Endodermal cell (in vitro differentiated cells): ENCODE results near the gene TCF12. TPM values are rescaled to one million over a fixed set of nuclear protein-coding genes. Genes with fewer than 3 reads are reported as not detected.

ENCODE experiments used
- DNase-seq: peaks from one replicate; pipeline ENCODE4 v3.0.0-alpha.2; 2017
- H3K27ac ChIP-seq: 2 replicates; pipeline ENCODE4 v1.5.1; 2013; ENCODE audit warnings: mild to moderate bottlenecking, low read depth, low read length, moderate library complexity
- H3K27me3 ChIP-seq: 2 replicates; pipeline ENCODE4 v1.6.1; 2013; ENCODE audit warnings: mild to moderate bottlenecking, low read length, moderate library complexity; ENCODE audit not compliant: insufficient read depth, control insufficient read depth, poor library complexity, severe bottlenecking
- H3K36me3 ChIP-seq: 2 replicates; pipeline ENCODE4 v1.7.0; 2013; ENCODE audit warnings: mild to moderate bottlenecking, low read length, moderate library complexity; ENCODE audit not compliant: control insufficient read depth, insufficient read depth
- H3K4me1 ChIP-seq: one replicate; pipeline ENCODE4 v1.7.0; 2013; ENCODE audit warnings: low read length; ENCODE audit not compliant: control insufficient read depth, insufficient read depth
- H3K4me3 ChIP-seq: 2 replicates; pipeline ENCODE4 v1.5.1; 2013; ENCODE audit warnings: mild to moderate bottlenecking, low read length, moderate library complexity
- H3K9ac ChIP-seq: 2 replicates; pipeline ENCODE4 v1.6.1; 2013; ENCODE audit warnings: mild to moderate bottlenecking, low read length, moderate library complexity; ENCODE audit not compliant: poor library complexity, severe bottlenecking; ENCODE audit errors: extremely low read depth
- H3K9me3 ChIP-seq: 2 replicates; pipeline ENCODE4 v1.6.1; 2013; ENCODE audit warnings: mild to moderate bottlenecking, low read length, moderate library complexity; ENCODE audit not compliant: control insufficient read depth
- H3K27ac Mint-ChIP-seq: 2 replicates; pipeline ENCODE4 v1.8.0; 2020; ENCODE audit warnings: mixed read lengths
- H3K27me3 Mint-ChIP-seq: 2 replicates; pipeline ENCODE4 v1.8.0; 2021; ENCODE audit warnings: mild to moderate bottlenecking, mixed read lengths; ENCODE audit not compliant: insufficient read depth
- H3K36me3 Mint-ChIP-seq: 2 replicates; pipeline ENCODE4 v1.8.0; 2020; ENCODE audit warnings: low read depth, mixed read lengths
- H3K4me1 Mint-ChIP-seq: 2 replicates; pipeline ENCODE4 v1.8.0; 2020; ENCODE audit warnings: mixed read lengths
- H3K4me3 Mint-ChIP-seq: 2 replicates; pipeline ENCODE4 v1.8.0; 2020; ENCODE audit warnings: mild to moderate bottlenecking, moderate library complexity, mixed read lengths
- H3K9me3 Mint-ChIP-seq: 2 replicates; pipeline ENCODE4 v1.8.0; 2020; ENCODE audit warnings: mild to moderate bottlenecking, mixed read lengths
- WGBS, 2 experiments: methylation state at CpG; one replicate each; pipeline versions ENCODE4 v1.1.5 to v1.1.7; 2013; ENCODE audit warnings: missing lambda C conversion rate in 2 of 2, mixed read lengths in 1 of 2; ENCODE audit not compliant: insufficient coverage in 1 of 2, insufficient read length in 1 of 2; 5-methylcytosine and 5-hydroxymethylcytosine counted together
- total RNA-seq, 2 donors: library from RNA; stranded (reverse); fragmentation: NEBNext Ultra II Directional in 1 of 2; extraction: Animal tissue kit (Norgen Biotek cat#: 25700) in 1 of 2; gene quantifications; 2 replicates in 1 of 2; 3 replicates in 1 of 2; pipeline ENCODE4 v1.2.1, GENCODE V29; 2021
- TF ChIP-seq, protein P1 (sequence below): fragments of 200-600 bp; sonication (generic); conservative IDR thresholded peaks from 2 replicates; pipeline ENCODE4 v1.5.0; 2021; ENCODE audit warnings: antibody characterized with exemption, mild to moderate bottlenecking

TCF12 gene
- total RNA-seq, 2 donors from 2014 or later, result 103 to 121 TPM

DNA sequence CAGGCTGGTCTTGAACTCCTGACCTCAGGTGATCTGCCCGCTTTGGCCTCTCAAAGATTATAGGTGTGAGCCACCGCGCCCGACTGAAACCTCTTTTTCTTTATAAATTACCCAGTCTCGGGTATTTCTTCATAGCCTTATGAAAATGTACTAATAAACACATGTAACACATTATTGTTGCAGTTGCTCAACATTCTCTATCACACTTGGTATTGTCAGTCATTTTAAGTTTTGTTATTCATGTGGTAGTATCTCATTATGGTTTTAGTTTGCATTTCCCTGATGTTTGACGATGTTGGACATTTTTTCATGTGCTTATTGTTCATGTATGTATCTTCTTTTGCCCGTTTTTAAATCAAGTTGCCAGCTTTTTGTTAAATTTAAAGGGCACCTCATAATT lies 109.7 kb downstream of the TCF12 start:
- Mint-ChIP-seq H3K4me1 (peaks cover 28% of the 10 kb centered on the region), H3K36me3 (peaks cover 9% of the 10 kb centered on the region), H3K27ac (no peak overlapping the region), H3K9me3 (peaks cover 7% of the 10 kb centered on the region), H3K27me3 (no peaks in the 10 kb centered on the region), H3K4me3 (no peak overlapping the region)
- no peaks in the 10 kb centered on the region for H3K36me3 ChIP-seq
- H3K4me1 ChIP-seq, result no peaks in the 10 kb centered on the region
- H3K27me3 ChIP-seq, result no peaks in the 10 kb centered on the region
- peaks cover 8% of the 10 kb centered on the region for H3K9me3 ChIP-seq
- no peak overlapping the region for H3K4me3 ChIP-seq
- TF ChIP-seq, protein P1, sequence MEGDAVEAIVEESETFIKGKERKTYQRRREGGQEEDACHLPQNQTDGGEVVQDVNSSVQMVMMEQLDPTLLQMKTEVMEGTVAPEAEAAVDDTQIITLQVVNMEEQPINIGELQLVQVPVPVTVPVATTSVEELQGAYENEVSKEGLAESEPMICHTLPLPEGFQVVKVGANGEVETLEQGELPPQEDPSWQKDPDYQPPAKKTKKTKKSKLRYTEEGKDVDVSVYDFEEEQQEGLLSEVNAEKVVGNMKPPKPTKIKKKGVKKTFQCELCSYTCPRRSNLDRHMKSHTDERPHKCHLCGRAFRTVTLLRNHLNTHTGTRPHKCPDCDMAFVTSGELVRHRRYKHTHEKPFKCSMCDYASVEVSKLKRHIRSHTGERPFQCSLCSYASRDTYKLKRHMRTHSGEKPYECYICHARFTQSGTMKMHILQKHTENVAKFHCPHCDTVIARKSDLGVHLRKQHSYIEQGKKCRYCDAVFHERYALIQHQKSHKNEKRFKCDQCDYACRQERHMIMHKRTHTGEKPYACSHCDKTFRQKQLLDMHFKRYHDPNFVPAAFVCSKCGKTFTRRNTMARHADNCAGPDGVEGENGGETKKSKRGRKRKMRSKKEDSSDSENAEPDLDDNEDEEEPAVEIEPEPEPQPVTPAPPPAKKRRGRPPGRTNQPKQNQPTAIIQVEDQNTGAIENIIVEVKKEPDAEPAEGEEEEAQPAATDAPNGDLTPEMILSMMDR, result no peak
- 0 to 76% methylated on average over 1 to 7 of the region's 7 CpGs for WGBS, 2 experiments
- H3K27ac ChIP-seq, result no peak overlapping the region
- no peak overlapping the region for H3K9ac ChIP-seq
- DNase-seq, result no peak

DNA sequence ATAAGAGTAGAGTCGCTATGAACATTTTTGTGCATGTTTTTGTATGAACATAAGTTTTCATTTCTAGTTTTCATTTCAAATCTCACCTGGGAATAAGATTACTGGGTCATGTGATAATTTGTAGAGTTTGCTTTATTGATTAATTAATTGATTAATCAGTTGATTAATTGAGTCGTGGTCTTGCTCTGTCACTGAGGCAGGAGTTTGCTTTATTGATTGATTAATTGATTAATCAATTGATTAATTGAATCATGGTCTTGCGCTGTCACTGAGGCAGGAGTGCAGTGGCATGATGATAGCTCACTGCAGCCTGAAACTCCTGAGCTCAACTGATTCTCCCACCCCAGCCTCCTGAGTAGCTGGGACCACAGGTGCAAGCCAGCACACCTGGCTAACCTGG lies 111.6 kb downstream of the TCF12 start:
- H3K4me3 ChIP-seq, result no peak overlapping the region
- no peaks in the 10 kb centered on the region for H3K36me3 ChIP-seq
- Mint-ChIP-seq H3K27me3 (no peaks in the 10 kb centered on the region), H3K4me3 (no peak overlapping the region), H3K36me3 (peaks cover 5% of the 10 kb centered on the region), H3K9me3 (no peaks in the 10 kb centered on the region), H3K4me1 (peaks cover 30% of the 10 kb centered on the region), H3K27ac (no peak overlapping the region)
- H3K27ac ChIP-seq, result no peak overlapping the region
- WGBS, 2 experiments, result 94 to 99% methylated on average over 2 to 3 of the region's 3 CpGs
- TF ChIP-seq, protein P1, result no peak
- H3K4me1 ChIP-seq, result no peaks in the 10 kb centered on the region
- no peaks in the 10 kb centered on the region for H3K9me3 ChIP-seq
- DNase-seq, result no peak
- no peaks in the 10 kb centered on the region for H3K27me3 ChIP-seq
- H3K9ac ChIP-seq, result no peak overlapping the region

DNA sequence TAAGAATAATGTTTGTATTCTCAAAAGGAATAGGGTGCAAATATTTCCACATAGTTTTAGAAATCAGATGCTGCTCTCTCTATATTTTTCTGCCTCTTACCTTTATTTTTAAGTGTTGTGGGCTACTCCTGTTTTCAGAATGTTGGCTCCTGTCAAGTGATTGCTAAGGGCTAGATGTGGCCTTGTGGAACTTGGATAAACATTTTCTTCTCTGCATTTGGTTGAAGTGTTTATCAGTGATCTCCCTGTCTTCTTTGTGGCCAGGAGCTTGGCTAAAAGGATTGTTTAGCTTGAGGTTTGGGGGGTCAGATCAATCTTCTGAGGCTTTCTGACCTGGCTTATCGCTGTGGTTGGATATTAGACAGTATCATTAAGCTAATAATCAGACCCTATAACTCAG lies 112.6 kb downstream of the TCF12 start:
- no peak overlapping the region for H3K4me3 Mint-ChIP-seq
- WGBS, 2 experiments, result no CpG with 5 or more reads among the region's 1 CpG

More for the DNA sequence above, 112.6 kb downstream of the TCF12 start:
- H3K36me3 ChIP-seq, result no peaks in the 10 kb centered on the region
- H3K4me3 ChIP-seq, result no peak overlapping the region
- H3K9ac ChIP-seq, result no peak overlapping the region
- H3K27ac Mint-ChIP-seq, result no peak overlapping the region
- TF ChIP-seq, protein P1, result no peak
- no peaks in the 10 kb centered on the region for H3K9me3 ChIP-seq
- no peaks in the 10 kb centered on the region for H3K27me3 Mint-ChIP-seq
- peak overlapping the region; percentile 12 for H3K27ac ChIP-seq
- peaks cover 30% of the 10 kb centered on the region for H3K4me1 Mint-ChIP-seq
- no peaks in the 10 kb centered on the region for H3K9me3 Mint-ChIP-seq
- no peaks in the 10 kb centered on the region for H3K4me1 ChIP-seq
- H3K27me3 ChIP-seq, result no peaks in the 10 kb centered on the region
- no peak for DNase-seq
- H3K36me3 Mint-ChIP-seq, result peaks cover 5% of the 10 kb centered on the region
